A549 (cell line): ENCODE results near the gene RGS10. TPM values are rescaled to one million over a fixed set of nuclear protein-coding genes. Genes with fewer than 3 reads are reported as not detected.

Experiments used
- ATAC-seq, 2 experiments: fragments of 200-7000 bp in 1 of 2; fragments of >200 bp in 1 of 2; cut with Nextera tagmentation in 1 of 2; cut with Tn5 transposase in 1 of 2; 3 replicates each; pipeline versions ENCODE4 v1.8.0 to v1.9.1; 2018 to 2020; ENCODE audit warnings: mild to moderate bottlenecking in 1 of 2, moderate library complexity in 1 of 2
- CTCF ChIA-PET: fragments of 300-600 bp; sonication (Branson Sonifier 250); formaldehyde crosslinking; extraction: SDS; loops from one replicate; lab custom pipeline; 2021; ENCODE audit warnings: antibody characterized with exemption, inconsistent platforms; lab: Yijun Ruan, JAX
- POLR2A ChIA-PET: fragments of 350-600 bp; formaldehyde crosslinking; extraction: SDS; loops from one replicate; lab custom pipeline; 2021; ENCODE audit warnings: antibody characterized with exemption, inconsistent platforms; lab: Yijun Ruan, JAX
- DNase-seq, 2 experiments: peaks; one replicate each; pipeline versions ENCODE4 v3.0.0 to v3.0.0-alpha.2; 2011 to 2016; ENCODE audit warnings: low read depth in 1 of 2, low spot score in 1 of 2
- FAIRE-seq: peaks from 2 replicates; lab custom pipeline; 2011; peaks lifted over from hg19 to GRCh38; lab: Jason Lieb, UNC
- H3K27ac ChIP-seq, 2 experiments: fragments of >200 bp; sonication (Bioruptor Twin); formaldehyde crosslinking; 3 replicates each; pipeline ENCODE4 v1.5.1; 2016 to 2017
- H3K4me1 ChIP-seq: fragments of >200 bp; sonication (Bioruptor Twin); formaldehyde crosslinking; 3 replicates; pipeline ENCODE4 v1.6.1; 2016
- H3K4me2 ChIP-seq: fragments of >200 bp; sonication (Bioruptor Twin); formaldehyde crosslinking; 3 replicates; pipeline ENCODE4 v1.6.1; 2016
- H3K4me3 ChIP-seq: fragments of >200 bp; sonication (Bioruptor Twin); formaldehyde crosslinking; 3 replicates; pipeline ENCODE4 v1.5.1; 2016
- H3K9me3 ChIP-seq: fragments of >200 bp; sonication (Bioruptor Twin); formaldehyde crosslinking; 3 replicates; pipeline ENCODE4 v1.6.1; 2016
- CBX2 ChIP-seq: fragments of 200-600 bp; sonication (generic); IDR thresholded peaks from 2 replicates; pipeline ENCODE4 v1.6.1; 2016; ENCODE audit warnings: low read depth, mild to moderate bottlenecking, borderline replicate concordance
- CEBPB ChIP-seq, 2 experiments: fragments of >200 bp in 1 of 2; sonication (Bioruptor Twin) in 1 of 2; formaldehyde crosslinking in 1 of 2; IDR thresholded peaks; 2 replicates each; pipeline ENCODE4 v1.6.1; 2012 to 2016
- CHD4 ChIP-seq: fragments of 200-600 bp; sonication (generic); IDR thresholded peaks from 2 replicates; pipeline ENCODE4 v1.6.1; 2016; ENCODE audit warnings: antibody characterized with exemption, mild to moderate bottlenecking, borderline replicate concordance
- EP300 ChIP-seq, 2 experiments: fragments of >200 bp; sonication (Bioruptor Twin); formaldehyde crosslinking; IDR thresholded peaks; 2 replicates in 1 of 2; 3 replicates in 1 of 2; pipeline ENCODE4 v1.6.1; 2016 to 2017
- GATA3 ChIP-seq: IDR thresholded peaks from 2 replicates; pipeline ENCODE4 v1.6.1; 2012; ENCODE audit warnings: borderline replicate concordance
- HDAC2 ChIP-seq: fragments of 200-600 bp; sonication (generic); IDR thresholded peaks from 2 replicates; pipeline ENCODE4 v1.6.1; 2016
- HES2 ChIP-seq: fragments of >200 bp; sonication (Bioruptor Twin); formaldehyde crosslinking; IDR thresholded peaks from 2 replicates; pipeline ENCODE4 v1.6.1; 2016
- HMGXB4 ChIP-seq: fragments of 250-450 bp; sonication (Bioruptor Pico); IDR thresholded peaks from 2 replicates; pipeline ENCODE4 v1.5.0; 2021; ENCODE audit warnings: mild to moderate bottlenecking, moderate library complexity, borderline replicate concordance
- MYC ChIP-seq: IDR thresholded peaks from 2 replicates; pipeline ENCODE4 v1.6.1; 2012; ENCODE audit warnings: mild to moderate bottlenecking, inconsistent platforms, low read length, improper control_type of control experiment, borderline replicate concordance
- NFE2L2 ChIP-seq: fragments of 150-350 bp; conservative IDR thresholded peaks from 2 replicates; pipeline ENCODE4 v1.6.1; 2014; ENCODE audit warnings: low read length
- PBX3 ChIP-seq: IDR thresholded peaks from 2 replicates; pipeline ENCODE4 v1.6.1; 2012
- REST ChIP-seq: fragments of 200-600 bp; sonication (generic); IDR thresholded peaks from 2 replicates; pipeline ENCODE4 v1.6.1; 2016; ENCODE audit warnings: antibody characterized with exemption, mild to moderate bottlenecking, moderate library complexity
- RNF2 ChIP-seq: fragments of 200-600 bp; sonication (generic); IDR thresholded peaks from 2 replicates; pipeline ENCODE4 v1.6.1; 2016; ENCODE audit warnings: low read depth, mild to moderate bottlenecking, antibody characterized with exemption, moderate library complexity, borderline replicate concordance
- SMC3 ChIP-seq: fragments of >200 bp; sonication (Bioruptor Twin); formaldehyde crosslinking; IDR thresholded peaks from 3 replicates; pipeline ENCODE4 v1.6.1; 2018; ENCODE audit warnings: inconsistent platforms
- SREBF2 ChIP-seq: fragments of 450-650 bp; IDR thresholded peaks from 2 replicates; pipeline ENCODE4 v1.6.1; 2014; ENCODE audit warnings: mild to moderate bottlenecking, moderate library complexity
- TFCP2L1 ChIP-seq: fragments of 250-450 bp; sonication (Bioruptor Pico); IDR thresholded peaks from 2 replicates; pipeline ENCODE4 v1.5.0; 2021; ENCODE audit warnings: mild to moderate bottlenecking
- TP53 ChIP-seq: fragments of 250-450 bp; sonication (Bioruptor Pico); IDR thresholded peaks from 2 replicates; pipeline ENCODE4 v1.5.0; 2021; ENCODE audit warnings: mild to moderate bottlenecking, moderate library complexity
- ZNF302 ChIP-seq: fragments of 250-450 bp; sonication (Bioruptor Pico); IDR thresholded peaks from 2 replicates; pipeline ENCODE4 v1.9.0; 2021; ENCODE audit warnings: inconsistent platforms, mild to moderate bottlenecking, moderate library complexity
- WGBS: methylation state at CpG from one replicate; pipeline ENCODE4 v1.1.6; 2017; ENCODE audit errors: missing lambda C conversion rate; 5-methylcytosine and 5-hydroxymethylcytosine counted together
- polyA plus RNA-seq, 4 experiments: library from polyadenylated mRNA; depleted of rRNA in 3 of 4; stranded (reverse); fragments of >200 nt; fragmentation: RNase III in 1 of 4; extraction: RNeasy Plus Mini Kit Qiagen cat#74134 plus additional on column Dnase treatment in 1 of 4; gene quantifications; 2 replicates in 3 of 4; 3 replicates in 1 of 4; pipeline ENCODE4 v1.2.3, GENCODE V29; 2011 to 2017

RGS10 gene
- polyA plus RNA-seq, 2 of the 4 experiments (the other 2 are of a cell fraction) = 39.7 to 46.4 TPM

- POLR2A ChIA-PET = interaction anchor here (0.6 kb wide), 1 partner anchor 339 kb away, joined by 3 read pairs; no protein-coding TSS in a partner anchor
- WGBS = 47% methylated on average over 4 of the region's 4 CpGs
- FAIRE-seq (no peak), DNase-seq (no peak), ATAC-seq (no peak)
- no peak overlapping the region for H3K4me3 ChIP-seq
- H3K9me3 ChIP-seq = no peaks in the 10 kb centered on the region
- no peak overlapping the region for H3K4me2 ChIP-seq
- TF ChIP-seq SMC3 (no peak), NFE2L2 (no peak), HMGXB4 (no peak), SREBF2 (no peak), MYC (no peak), CHD4 (no peak), RNF2 (no peak), GATA3 (no peak), EP300 (IDR thresholded peaks at IDR 0.05) (no peak), HES2 (no peak), CBX2 (no peak), TFCP2L1 (no peak), REST (no peak), PBX3 (no peak), TP53 (CRISPR knock-in tag) (no peak)
- peaks cover 20% of the 10 kb centered on the region for H3K4me1 ChIP-seq
- CTCF ChIA-PET = interaction anchor here (4.0 kb wide), 1 partner anchor 345 kb away, joined by 49 read pairs; no protein-coding TSS in a partner anchor
- H3K27ac ChIP-seq = no peak overlapping the region
These were observed 2.8 kb upstream of the RGS10 start for GRCh38 chr10:119545310-119545709.

- Histone ChIP-seq H3K9me3 (no peaks in the 10 kb centered on the region), H3K4me2 (peak overlapping the region; percentile 98), H3K4me1 (peaks cover 20% of the 10 kb centered on the region), H3K4me3 (peak overlapping the region; percentile 78), H3K27ac (peak overlapping the region; percentile 95 to 98; a peak in 4 of 6 replicates)
- no peak for ATAC-seq
- WGBS = 85% methylated on average over 18 of the region's 19 CpGs
- no peak for DNase-seq
- POLR2A ChIA-PET = interaction anchor here (0.7 to 1.6 kb wide), 3 partner anchors 13 to 344 kb away, joined by 3 to 9 read pairs (median 9); partner anchors contain the start of gene GRK5
- TF ChIP-seq RNF2 (no peak), ZNF302 (CRISPR knock-in tag) (no peak), HDAC2 (no peak), CEBPB (IDR thresholded peaks at IDR 0.05) (no peak)
- CTCF ChIA-PET = interaction anchor here (0.7 to 4.0 kb wide), 22 partner anchors 9 to 963 kb away, joined by 3 to 49 read pairs (median 4); partner anchors contain the start of gene GRK5
- FAIRE-seq = no peak
These were observed 1.5 kb upstream of the RGS10 start for GRCh38 chr10:119543814-119544642.
